ENCODE results near the gene OR1N1. TPM values are rescaled to one million over a fixed set of nuclear protein-coding genes. Genes with fewer than 3 reads are reported as not detected.
A peak's percentile ranks its signal among the peaks of the same experiment; 100 is the strongest.
"Not testable (repeated sequence)": the region's sequence is repeated elsewhere in the genome, so short reads cannot be mapped to it uniquely, and the experiment has no call there.

The OR1N1 gene
- polyA plus RNA-seq (ENCODE audit: insufficient read length in 10 of 10) = not detected
- long read RNA-seq, donor 1 = 0 reads
- long read RNA-seq, donor 2 = 0 reads
- long read RNA-seq, donor 3 = 0 reads
- long read RNA-seq, donor 4 = 0 reads
- long read RNA-seq, donor 5 = 0 reads
- long read RNA-seq, donor 6 = 0 reads
- long read RNA-seq, donor 7 = 0 reads
- long read RNA-seq, donor 8 = 0 reads
- long read RNA-seq, donor 9 = 0 reads

GRCh38 chr9:122527193-122527592 lies at the start of gene OR1N1:
TSS of gene OR1N1 (minus strand) at chr9:122527293. CDS start at chr9:122527293, 0 bp downstream.
- no peak for DNase-seq

DNA sequence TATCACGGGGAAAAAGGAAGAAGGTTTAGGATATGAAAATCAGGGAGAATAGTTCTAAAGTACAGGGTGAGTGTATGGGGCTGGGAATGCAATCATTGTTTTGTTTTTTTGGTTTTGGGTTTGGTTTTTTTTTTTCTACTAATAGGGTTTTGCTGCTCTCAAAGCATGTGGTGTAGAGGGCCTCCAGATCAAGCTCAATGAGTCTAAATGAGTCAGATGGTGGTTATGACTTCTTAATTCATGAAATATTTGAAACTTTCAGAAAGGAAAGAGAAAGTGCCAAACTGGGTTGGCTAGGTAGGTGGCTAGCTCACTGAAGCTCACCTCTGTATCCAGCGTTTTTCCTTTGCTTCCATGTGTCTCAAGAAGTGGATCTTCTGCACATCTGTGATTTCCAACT lies 45.4 kb upstream of the OR1N1 start:
- no peak for DNase-seq

DNA sequence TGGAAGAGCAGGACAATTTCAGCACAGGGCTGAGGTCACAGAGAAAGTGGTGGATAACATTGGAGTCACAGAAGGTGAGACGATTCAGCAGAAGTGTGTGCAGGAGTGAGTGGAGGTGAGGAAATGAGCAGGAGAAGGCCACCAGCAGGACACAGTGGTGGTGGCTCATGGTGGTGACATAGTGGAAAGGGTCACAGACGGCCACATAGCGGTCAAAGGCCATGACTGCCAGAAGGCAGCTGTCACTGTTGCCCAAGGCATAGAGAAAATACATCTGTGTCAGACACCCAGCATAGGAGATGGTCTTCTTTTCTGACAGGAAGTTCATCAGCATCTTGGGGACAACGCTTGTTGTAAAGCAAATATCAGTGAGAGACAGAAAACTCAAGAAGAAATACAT lies 40.8 kb upstream of the OR1N1 start:
- DNase-seq = no peak

DNA sequence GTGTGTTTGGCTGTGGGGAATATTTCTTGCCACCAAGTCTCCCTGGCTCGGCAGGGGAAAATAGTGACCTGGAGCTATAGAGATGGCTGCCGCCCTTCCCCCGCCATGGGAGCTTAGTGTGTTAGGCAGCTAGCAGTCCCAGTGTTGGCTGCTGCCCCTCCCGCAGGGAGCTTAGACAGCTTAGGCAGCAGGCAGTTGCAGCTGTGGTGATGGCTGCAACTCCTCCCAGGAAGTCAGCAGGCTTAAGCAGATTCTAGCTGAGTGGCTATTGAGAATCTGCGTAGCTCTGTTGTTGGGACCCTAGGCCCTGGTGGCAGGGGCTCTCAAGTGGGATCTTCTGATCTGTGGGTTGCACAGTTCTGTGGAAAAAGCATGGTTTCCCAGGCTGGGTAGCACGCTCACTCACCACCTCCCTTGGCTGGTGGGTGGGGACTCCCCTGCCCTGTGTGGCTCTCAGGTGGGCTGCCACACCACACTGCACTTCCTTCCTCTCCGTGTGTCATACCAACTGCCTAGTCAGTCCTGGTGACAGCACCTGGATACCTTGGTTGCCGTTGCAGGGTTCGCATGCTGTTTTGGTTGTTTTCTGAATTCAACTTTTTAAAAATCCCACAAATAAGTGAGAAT lies 35.2 kb upstream of the OR1N1 start:
- DNase-seq = no peak

DNA sequence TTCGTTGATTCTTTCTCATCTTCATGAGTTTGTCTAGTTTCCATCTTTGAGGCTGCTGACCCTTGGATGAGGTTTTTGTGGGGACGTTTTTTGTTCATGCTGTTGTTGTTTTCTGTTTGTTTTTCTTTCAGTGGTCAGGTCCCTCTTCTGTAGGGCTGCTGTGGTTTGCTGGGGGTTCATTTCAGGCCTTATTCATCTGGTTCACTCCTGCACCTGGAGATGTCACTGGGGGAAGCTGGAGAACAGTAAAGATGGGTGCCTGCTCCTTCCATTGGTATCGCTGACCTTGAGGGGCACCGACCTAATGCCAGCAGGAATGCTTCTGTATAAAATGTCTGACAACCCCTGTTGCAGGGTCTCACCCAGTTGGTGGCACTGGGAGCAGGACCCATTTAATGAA lies 34.4 kb upstream of the OR1N1 start:
- DNase-seq = no peak

DNA sequence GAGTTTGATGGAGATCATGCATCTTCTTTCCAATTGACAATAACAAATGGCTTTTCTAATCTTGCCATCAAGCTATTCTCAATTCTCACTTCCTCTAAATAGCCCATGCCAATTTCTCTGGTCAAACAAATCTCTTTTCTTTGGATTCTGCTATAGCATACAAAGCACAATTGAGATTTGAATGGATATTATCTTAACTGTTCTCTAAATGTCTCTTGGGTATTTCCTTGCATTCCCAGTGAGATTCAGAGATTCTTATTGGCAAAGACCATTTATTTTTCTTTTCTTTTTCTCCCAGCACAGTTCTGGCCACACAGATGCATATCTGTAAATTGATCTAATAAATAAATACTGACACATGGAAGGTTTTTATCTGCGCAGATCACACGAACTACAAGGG lies 25.7 kb upstream of the OR1N1 start, which contains the start of gene OR1N2:
Gene OR1N2, plus strand, starts transcription at position 301 of the 400 bp plus-strand sequence. CDS start 100 bp downstream, outside the sequence.
- no peak for DNase-seq

- no peak for DNase-seq
Measured at GRCh38 chr9:122551371-122551770, 24.3 kb upstream of the OR1N1 start.

DNA sequence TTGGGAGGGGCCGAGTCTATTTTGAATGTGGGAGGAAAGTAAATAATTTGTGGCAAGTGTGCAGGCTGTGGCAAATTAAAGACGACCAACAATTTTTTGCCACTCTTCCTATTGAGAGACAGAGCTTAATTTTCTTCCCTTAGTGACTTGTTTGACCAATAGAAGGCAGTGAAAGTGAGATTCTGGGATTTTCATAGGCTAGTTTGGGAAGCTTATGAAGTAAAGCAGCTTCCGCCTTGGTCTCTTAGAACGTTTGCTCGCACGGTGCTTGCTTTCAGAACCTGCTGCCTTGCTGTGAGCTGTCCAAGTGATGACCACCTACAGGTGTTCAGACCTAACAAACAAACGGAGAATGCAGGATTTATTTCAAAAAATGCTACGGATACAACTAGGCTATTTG lies 19.1 kb upstream of the OR1N1 start:
- DNase-seq = no peak

- no peak for DNase-seq
Measured at GRCh38 chr9:122538757-122539156, 11.7 kb upstream of the OR1N1 start.

DNA sequence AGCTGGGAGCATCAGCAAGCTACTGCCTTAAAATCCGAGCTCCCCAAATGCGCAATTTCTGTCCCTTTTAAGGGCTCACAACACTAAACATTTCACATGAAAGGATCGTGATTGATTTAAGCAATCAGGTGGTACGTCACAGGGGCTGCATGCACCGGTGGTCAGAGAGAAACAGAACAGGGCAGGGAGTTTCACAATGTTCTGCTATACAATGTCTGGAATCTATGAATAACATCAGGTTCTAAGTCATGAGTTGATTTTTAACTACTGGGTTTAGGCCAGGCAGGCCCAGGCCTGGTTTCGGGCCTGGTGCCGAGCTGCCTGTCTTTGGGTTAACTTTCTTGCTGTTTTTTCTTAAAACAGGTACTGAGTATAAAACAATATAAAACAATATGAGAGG lies 10.0 kb upstream of the OR1N1 start:
- not testable (repeated sequence) for DNase-seq

DNA sequence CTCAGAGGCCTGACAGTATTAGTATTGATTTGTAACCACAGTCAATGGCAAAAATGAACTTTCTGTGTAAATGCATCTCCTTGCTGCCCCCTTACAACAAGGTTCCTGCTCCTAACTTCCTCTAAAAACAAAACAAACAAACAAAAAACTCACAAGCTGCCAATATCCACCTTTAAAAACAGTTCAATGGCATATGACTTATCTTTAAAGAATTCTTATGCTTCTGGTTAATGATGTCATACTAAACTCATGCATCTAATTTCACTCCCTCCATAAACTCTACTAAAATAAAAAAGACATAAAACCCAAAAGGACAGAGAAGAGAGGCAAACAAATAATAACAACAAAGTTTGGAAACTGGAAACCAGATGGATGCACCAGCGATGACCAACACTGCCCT lies 9.0 kb upstream of the OR1N1 start:
- no peak for DNase-seq

GRCh38 chr9:122531157-122531556 lies 4.1 kb upstream of the OR1N1 start:
- not testable (repeated sequence) for DNase-seq

DNA sequence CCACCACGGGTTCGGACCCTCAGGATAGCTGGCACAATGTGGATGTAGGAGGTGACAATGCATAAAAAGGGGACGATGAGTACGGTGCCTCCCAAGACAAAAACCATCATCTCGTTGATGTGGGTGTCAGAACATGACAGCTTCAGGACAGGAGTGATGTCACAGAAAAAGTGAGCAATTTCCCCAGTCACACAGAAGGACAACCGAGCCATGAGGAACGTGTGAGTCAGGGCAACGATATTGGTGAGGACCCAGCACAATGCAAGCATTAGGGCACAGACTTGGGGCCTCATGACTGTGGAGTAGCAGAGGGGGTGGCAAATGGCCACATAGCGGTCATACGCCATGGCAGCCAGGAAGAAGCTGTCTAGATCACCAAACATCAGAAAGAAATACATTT lies 491 bp downstream of the OR1N1 start:
- DNase-seq = no peak

- no peak for DNase-seq
Measured at GRCh38 chr9:122519376-122519775, 7.7 kb downstream of the OR1N1 start.

DNA sequence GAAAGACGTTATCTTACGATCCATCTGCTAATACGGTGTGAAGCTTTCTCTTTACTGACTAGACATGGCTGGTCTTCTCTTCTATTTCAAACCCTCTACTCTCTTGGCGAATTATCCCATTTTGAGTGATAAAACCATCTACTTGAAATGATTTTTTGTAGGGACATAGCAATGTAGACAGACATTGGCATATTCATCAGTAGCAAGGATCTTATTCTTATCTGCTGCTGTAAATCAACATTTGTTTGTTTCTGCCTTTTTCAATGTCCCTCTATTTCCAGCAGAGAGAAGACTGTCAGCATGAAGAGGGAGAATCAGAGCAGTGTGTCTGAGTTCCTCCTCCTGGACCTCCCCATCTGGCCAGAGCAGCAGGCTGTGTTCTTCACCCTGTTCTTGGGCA lies 8.3 kb downstream of the OR1N1 start, which contains the start of gene OR1J4:
Gene OR1J4, plus strand, starts transcription at position 301 of the 400 bp plus-strand sequence. Its CDS starts 0 bp downstream, at position 301.
- no peak for DNase-seq

- DNase-seq = no peak
Measured at GRCh38 chr9:122518226-122518625, 8.9 kb downstream of the OR1N1 start.

DNA sequence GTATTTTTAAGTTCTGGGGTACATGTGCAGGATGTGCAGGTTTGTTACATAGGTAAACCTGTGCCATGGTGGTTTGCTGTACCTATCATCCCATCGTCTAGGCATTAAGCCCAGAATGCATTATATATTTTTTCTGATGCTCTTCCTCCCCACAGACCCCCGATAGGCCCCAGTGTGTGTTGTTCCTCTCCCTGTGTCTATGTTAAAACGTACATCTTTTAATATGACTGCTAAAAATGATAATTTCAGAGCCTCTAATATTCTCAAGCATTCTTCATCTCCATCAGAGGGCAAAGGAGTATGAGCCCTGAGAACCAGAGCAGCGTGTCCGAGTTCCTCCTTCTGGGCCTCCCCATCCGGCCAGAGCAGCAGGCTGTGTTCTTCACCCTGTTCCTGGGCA lies 16.6 kb downstream of the OR1N1 start, which contains the start of gene OR1J2:
Gene OR1J2, plus strand, starts transcription at position 301 of the 400 bp plus-strand sequence. Its CDS starts 0 bp downstream, at position 301.
- no peak for DNase-seq

GRCh38 chr9:122506964-122507363 lies 20.1 kb downstream of the OR1N1 start:
- no peak for DNase-seq

DNA sequence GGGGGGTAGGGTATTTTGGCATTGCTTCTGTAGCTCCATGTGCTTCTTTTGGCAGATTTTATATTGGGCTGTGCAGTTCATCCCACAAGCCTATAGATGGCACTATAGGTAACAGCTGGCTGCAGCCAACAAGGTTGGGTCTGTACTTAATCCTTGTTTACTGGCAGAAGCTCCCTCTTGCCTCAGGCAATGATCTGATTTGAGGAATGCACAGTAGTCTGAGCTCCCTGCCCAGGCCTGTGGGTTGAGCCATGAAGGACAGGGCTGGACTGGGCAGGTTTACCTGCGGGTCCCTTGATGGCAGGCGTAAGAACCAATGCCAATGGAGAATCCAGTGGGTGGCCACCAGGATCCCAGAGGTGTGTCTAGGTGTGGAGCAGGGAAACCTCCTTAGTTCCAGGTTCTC lies 28.2 kb downstream of the OR1N1 start:
- peak in 1 of 3 donors; percentile 4 for DNase-seq

DNA sequence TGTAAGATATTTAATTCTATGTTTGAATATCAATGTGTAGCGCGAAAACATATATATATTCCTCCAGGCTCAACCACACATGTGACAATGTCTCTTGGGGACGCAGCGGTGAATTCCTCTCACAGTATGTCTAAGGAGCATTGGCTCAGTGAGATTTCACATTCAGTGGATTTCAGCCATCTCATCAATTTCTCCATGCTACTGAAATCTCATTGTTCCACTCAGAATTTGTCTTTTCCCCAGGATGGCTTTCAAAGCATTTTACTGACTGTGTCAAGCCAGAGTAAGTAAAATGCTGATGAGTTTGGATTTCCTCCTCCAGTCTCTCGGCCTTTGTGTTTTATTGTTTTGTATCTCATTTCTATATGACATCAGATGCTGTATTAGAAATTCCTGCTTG lies 48.0 kb downstream of the OR1N1 start:
- no peak for DNase-seq

DNA sequence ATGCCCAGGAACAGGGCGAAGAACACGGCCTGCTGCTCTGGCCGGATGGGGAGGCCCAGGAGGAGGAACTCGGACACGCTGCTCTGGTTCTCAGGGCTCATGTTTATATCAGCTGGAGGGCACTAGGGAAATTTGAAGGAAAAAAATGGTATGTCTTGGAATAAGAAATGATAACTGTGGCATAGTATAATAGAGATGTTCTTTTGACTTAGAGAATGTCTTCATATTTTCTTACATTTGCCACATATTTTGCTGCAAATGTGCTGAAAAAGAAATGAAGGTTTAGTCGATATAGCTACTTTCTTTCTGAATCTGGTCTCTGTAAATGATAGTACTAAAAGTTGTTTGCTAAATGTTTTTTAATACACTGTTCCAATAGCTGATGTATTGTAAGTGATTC lies 49.3 kb downstream of the OR1N1 start, which contains the start of gene OR1J1:
Gene OR1J1, minus strand, starts transcription at position 101 of the 400 bp plus-strand sequence. Its CDS starts 0 bp downstream, at position 101.
- DNase-seq = no peak

GRCh38 chr9:122477346-122477745 lies 49.7 kb downstream of the OR1N1 start:
- no peak for DNase-seq

Data from muscle of back (tissue), 13 donors.